Measurements from ENCODE around the gene TLR9. TPM values are rescaled to one million over a fixed set of nuclear protein-coding genes. Genes with fewer than 3 reads are reported as not detected.

The TLR9 gene
- total and polyA plus RNA-seq, 9 of the 15 experiments (the other 6 are each of a cell fraction or from before 2014, with no cell fraction given): not detected

DNA sequence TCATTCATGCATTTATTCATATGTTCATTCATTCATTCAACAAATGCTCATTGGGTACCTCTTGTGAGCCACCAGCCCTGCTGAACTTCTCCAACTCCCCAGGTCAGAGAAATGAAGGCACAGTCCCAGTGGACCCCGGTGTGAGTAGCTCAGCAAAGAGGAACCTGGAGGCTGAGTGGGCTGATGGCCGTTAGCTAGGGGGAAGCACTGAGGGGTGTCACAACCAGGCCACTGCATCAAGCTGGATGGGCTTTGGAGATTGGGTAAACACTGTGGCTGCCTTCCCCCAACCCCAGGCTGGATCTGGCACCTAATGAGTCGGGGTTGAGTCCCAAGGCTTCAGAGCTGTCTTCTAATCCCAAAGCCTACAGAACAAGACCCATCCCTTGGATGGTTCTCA is 39.6 kb downstream of the TLR9 start:
- DNase-seq (ENCODE audit: extremely low read depth in 1 of 4, low spot score in 3 of 4) (no peak), ATAC-seq (no peak), FAIRE-seq (no peak)
- no peak overlapping the region for H3K4me3 ChIP-seq
- H3K9me3 ChIP-seq (replicated peaks; ENCODE audit: control insufficient read depth, insufficient read depth, low read depth, low read length): no peaks in the 10 kb centered on the region
- POLR2A ChIA-PET: interaction anchor here (1.3 kb wide), 1 partner anchor 31 kb away, joined by 3 read pairs; the partner anchor contains the start of gene POC1A
- no peak overlapping the region for H3K4me2 ChIP-seq (ENCODE audit: insufficient read depth, low read length)
- 15% methylated on average over 2 of the region's 3 CpGs for WGBS (ENCODE audit: insufficient coverage, low coverage, missing lambda C conversion rate)
- H3K27ac ChIP-seq (ENCODE audit: extremely low read depth, low read depth, low read length): no peak overlapping the region
- no peaks in the 10 kb centered on the region for H3K36me3 ChIP-seq (ENCODE audit: control insufficient read depth, insufficient read depth, low read length)
- 0 out of 2 replicates have a peak, but pooled peaks cover 6% of the 10 kb centered on the region for H4K20me1 ChIP-seq (replicated peaks; ENCODE audit: control insufficient read depth, insufficient read depth, low read length)
- peaks cover 9% of the 10 kb centered on the region for H3K9me1 ChIP-seq (ENCODE audit: control insufficient read depth, insufficient read depth, low read length)
- H3K9ac ChIP-seq (ENCODE audit: insufficient read depth in 1 of 2, low read depth in 2 of 2, low read length in 2 of 2): peak overlapping the region in 1 of 2 experiments; percentile 26; a peak in 1 of 4 replicates
- no TSS peak for BruUV-seq (replicated peaks)
- CTCF ChIA-PET (ENCODE audit: low intra/inter-chr PET ratio): no interaction called here
- intact Hi-C loops (cut with micrococcal nuclease): no loop called here
- no peaks in the 10 kb centered on the region for H3K27me3 ChIP-seq (ENCODE audit: control insufficient read depth in 2 of 2, insufficient read depth in 2 of 2, low read length in 2 of 2)
- no peaks in the 10 kb centered on the region for H3K79me2 ChIP-seq (ENCODE audit: control insufficient read depth, insufficient read depth, low read length)
- in situ Hi-C loops (cut with MboI): no loop called here
- 0 out of 2 replicates have a peak overlapping the region, but pooled peaks have one; percentile 16 for H2AFZ ChIP-seq (ENCODE audit: low read depth, low read length)
- no peak for TF ChIP-seq HDAC8 (tag; IDR thresholded peaks at IDR 0.05)
- no peak for TF ChIP-seq NFIC (IDR thresholded peaks at IDR 0.05)
- TF ChIP-seq ZNF24 (IDR thresholded peaks at IDR 0.05): 0 out of 2 replicates have a peak, but pooled peaks have one; percentile 71
- no peak for TF ChIP-seq GTF3C2 (IDR thresholded peaks at IDR 0.05; ENCODE audit: borderline replicate concordance, extremely low read depth, insufficient read length)
- TF ChIP-seq ZNF217 (CRISPR knock-in tag; IDR thresholded peaks at IDR 0.05): no peak
- no peak for TF ChIP-seq PCBP2 (IDR thresholded peaks at IDR 0.05; ENCODE audit: low read depth, low read length, poor library complexity, severe bottlenecking)
- H3K4me1 ChIP-seq (replicated peaks in 1 of 2; ENCODE audit: control insufficient read depth in 2 of 2, insufficient read depth in 2 of 2, low read length in 2 of 2): peaks cover 48 to 53% of the 10 kb centered on the region in 2 experiments

All from K562 (cell line).